ENCODE data around the gene C3orf80.

DNA sequence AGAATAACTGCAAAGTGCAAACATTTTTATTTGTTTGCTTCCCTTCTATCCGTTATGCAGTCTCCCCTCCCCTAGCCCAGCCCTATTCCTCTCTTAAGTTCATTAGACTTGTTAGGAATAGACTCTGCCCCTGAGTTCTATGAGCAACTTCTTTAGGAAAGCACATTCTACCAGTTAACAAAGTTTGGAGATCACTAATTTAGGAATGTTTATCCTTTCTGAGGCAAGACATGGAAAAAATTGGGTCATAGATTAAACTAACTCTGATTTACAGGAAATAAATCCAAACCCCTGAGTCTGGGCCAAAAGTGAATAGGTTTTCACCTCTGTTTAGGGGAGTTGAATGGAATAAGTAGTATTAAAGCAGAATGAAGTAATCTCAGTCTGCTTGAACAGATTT is 34.4 kb downstream of the C3orf80 start:
- TF ChIP-seq, protein P1, sequence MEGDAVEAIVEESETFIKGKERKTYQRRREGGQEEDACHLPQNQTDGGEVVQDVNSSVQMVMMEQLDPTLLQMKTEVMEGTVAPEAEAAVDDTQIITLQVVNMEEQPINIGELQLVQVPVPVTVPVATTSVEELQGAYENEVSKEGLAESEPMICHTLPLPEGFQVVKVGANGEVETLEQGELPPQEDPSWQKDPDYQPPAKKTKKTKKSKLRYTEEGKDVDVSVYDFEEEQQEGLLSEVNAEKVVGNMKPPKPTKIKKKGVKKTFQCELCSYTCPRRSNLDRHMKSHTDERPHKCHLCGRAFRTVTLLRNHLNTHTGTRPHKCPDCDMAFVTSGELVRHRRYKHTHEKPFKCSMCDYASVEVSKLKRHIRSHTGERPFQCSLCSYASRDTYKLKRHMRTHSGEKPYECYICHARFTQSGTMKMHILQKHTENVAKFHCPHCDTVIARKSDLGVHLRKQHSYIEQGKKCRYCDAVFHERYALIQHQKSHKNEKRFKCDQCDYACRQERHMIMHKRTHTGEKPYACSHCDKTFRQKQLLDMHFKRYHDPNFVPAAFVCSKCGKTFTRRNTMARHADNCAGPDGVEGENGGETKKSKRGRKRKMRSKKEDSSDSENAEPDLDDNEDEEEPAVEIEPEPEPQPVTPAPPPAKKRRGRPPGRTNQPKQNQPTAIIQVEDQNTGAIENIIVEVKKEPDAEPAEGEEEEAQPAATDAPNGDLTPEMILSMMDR (IDR thresholded peaks at IDR 0.05): no peak
- no peak for TF ChIP-seq POLR2A (IDR thresholded peaks at IDR 0.05)

Data from esophagus squamous epithelium (tissue), 4 donors.